DMS 273 treated with DMSO at 0.1 percent for 48 hours (cell line): Measurements from ENCODE around the gene DISP3.

Experiments
- DNase-seq: peaks from one replicate; lab custom pipeline; 2025; lab: John Stamatoyannopoulos, UW

DISP3 gene

DNA sequence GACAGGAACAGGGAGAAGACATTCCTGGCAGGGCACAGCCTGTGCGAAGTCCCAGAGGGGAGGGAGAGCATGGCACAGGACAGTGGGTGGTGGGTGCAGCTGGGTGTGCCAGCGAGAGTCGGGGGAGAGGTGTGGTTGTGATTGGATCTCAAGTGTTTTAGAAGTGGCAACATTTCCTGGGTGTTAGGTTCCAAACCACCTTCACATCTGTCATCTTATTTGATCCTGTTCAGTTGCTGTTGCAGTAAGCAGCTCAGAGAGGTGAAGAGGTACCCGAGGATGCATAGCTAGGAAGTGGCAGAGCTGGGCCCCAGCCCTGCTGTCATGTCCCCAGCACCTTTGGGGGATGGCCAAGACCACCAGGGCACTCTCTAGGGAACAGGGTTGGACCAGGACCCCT lies 22.0 kb upstream of the DISP3 start:
- DNase-seq: no peak

DNA sequence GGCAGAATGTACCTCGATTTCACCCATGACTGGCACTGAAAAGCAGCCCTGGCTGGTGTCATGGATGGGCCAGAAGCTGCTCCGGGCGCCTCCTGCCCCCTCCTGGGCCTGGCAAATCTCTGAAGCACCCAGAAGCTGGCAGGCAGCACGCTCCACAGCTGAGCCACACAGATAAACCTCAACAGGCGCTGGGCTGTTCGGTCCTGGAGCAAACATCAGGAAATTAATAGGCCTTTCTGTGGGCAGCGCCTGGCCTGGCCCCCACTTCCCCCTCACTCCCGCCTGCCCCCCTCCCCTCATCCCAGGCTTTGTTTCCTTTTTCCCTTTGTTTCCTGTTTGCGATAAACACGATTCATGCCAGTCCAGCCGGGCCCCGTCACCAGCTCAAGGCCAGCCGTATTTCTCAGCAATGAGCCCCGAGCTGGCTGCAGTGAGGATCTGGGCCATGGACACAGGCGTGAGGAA lies 20.1 kb upstream of the DISP3 start:
- DNase-seq: no peak

DNA sequence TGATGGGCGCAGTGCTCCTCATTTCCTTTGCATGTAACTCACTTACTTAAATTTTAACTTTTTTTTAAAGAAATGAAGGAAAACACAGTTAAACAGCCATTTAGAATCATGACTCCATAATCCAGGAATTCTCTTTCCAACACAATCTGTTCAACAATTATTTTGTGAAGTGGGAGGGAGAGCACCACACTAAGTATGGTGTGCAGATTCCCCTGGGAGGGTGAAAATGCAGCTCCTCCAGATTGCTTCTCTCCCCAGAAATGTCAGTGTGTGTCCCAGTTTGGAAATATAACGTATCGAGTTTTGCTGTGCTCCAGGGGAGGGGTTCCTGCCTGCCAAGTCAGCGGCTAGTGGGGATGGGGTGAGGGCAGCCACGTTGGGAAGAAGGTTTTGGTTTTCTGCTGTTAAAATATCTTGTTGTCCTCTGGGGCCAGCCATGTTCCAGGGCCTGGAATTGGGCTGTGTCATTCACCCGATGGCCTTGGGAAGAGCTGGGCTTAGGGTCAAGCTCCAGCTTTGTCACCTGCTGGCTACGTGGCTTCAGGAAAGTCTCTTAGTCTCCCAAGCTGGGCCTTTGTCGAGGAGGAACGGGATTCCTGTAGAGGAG lies 17.3 kb upstream of the DISP3 start:
- no peak for DNase-seq

DNA sequence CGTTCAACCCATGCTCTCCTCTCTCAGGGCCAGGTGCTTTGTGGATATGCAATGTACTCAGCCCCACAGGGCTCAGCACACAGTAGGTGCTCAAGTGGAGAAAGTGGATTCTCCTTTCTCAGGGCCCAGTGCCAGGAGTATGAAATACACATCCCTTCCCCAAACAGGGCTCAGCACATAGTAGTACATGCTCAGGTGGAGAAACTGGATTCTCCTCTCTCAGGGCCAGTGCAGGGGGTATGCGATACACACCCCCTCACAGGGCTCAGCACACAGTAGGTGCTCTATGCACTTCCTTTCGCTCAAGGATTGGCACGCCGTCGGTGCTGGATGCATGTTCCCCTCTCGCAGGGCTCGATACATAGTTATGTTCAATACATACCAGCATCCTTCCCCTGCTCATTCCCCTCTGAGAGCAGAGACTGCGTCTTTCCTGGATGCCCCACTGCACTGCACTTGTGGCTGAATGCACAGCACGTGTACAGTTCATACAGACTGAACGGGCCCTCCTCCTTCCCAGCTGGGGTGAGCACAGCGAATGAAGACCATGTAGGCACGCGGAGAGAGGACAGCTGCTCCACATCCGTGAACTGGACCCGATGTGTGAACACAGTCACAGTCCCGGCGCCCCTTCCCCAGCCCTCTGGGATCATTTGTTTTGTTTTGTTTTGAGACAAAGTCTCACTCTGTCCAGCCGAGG lies 16.6 kb upstream of the DISP3 start:
- DNase-seq: no peak

DNA sequence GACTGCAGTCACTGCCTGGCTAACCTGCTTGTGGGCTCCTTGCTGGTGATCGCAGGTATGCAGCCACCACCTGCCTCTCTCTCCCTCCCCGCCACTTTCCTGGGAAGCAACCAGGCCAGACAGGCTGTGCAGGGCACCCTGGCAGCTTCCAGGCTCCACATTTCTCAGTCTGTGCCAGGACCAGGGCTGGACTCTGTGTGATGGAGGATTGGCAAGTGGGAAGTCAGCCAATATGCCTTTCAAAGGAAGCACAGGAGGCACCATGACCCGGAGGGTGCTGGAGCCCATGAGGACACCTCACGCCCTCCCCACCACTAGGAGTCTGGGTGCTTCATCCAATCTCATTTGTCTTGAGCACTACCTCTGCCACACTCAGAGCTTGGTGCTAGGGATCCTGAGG lies 15.8 kb upstream of the DISP3 start:
- DNase-seq: no peak

DNA sequence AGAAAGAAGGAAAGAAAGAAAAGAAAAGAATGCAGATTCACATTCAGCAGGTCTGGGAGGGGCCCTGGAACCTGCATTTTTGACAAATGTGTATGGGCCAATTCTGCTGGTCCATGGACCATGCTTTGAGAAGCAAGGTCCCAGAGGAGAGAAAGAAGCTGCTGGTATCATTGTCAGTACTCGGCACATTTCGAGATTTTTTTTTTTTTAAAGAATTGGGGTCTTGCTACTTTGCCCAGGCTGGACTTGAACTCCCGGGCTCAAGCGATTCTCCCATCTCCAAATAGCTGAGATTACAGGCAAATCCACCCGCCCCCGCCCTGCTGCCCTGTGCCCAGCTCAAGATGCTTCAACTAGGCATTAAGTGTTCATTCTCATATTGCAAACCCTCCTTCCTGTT lies 13.6 kb upstream of the DISP3 start:
- DNase-seq: no peak

DNA sequence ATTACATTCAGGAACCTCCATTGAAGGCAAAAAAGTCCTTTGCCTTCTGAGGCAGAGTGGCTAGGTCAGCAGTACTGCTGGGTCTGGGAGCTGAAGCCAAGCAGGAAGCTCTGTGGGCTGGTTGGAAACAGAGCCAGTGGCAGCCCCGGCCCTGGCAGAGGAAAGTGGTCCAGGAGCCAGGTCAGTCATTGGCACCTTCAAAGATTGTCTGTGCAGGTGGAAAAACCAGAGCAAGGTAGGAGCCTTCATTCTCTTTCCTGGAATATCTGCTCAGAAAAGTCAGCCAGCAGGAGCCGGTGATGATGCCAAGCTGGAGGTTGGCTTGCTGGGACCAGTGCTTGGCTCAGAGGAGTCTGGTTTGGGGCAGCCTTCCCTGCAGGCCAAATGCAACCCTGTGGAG lies 12.5 kb upstream of the DISP3 start:
- no peak for DNase-seq

DNA sequence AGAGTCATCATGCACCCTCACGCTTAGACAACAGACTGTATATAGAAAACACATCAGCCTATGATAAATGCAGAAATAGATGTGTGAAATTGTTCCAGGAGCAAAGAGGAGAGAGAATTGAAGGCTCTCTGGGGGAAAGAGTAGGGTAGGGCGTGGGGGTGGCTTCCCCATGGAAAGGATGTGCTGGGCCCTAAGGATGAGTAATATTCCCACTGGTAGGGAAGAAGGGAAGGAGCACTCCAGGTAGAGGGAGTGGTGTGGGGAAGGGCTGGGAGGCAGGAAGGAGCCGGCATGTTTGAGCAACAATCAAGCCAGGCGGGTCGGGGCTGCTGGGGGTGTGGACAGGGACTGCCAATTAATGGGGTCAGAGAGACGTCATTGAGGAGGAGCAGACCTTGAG lies 10.1 kb upstream of the DISP3 start:
- no peak for DNase-seq

DNA sequence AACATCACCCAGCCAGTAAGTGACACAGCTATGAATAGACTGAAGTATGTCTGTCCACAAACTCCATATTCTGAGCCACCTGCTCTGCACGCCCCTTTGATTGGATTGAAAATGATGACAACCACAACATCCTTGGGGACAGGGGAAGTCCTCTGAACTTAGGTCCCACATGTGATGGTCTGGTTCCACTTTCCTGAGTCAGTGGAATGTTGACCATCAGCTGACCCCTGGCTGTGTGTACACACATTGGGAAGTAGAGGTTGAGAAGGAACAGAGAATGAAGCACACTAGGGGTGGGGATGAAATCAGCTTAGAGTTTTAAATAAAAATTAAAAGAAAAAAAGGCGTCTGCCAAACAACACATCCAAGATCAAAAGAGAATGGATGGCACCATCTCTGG lies 8.0 kb upstream of the DISP3 start:
- no peak for DNase-seq

DNA sequence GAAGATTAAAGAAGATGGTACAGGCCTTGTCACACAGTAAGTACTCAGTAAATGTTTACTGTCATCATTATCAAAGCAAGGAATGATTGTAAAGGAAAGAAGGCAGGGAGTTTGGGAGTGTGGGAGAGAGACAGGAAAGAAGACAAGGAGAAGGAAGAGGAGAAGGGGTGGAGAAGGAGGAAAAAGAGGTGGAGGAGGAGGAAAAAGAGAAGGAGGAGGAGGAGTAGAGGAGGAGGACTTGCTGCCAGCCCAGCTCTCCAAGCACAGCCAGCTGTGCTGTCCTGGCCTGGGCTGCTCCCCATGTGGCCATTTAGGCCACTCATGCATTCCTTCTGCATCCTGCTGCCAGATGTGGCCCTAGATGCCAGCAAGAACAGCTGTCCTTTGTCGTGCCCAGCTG lies 7.5 kb upstream of the DISP3 start:
- no peak for DNase-seq

DNA sequence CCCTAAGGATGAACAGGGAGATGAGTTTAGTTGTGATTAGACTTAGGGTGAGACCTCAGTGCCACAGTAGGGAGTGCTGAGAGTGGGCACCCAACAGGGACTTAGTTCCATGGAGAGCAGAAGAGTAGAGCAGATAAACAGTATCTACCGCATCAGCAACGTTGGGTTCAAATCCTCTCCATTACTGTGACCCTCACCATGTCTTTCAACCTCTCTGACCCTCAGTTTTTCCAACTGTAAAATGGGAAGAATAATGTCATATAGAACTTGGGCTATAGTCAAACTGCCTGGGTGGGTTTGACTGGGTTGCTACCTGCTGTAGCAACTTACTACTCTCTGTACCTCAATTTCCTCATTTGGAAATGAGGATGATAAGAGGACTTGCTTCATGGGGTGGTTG lies 6.7 kb upstream of the DISP3 start:
- DNase-seq: no peak

DNA sequence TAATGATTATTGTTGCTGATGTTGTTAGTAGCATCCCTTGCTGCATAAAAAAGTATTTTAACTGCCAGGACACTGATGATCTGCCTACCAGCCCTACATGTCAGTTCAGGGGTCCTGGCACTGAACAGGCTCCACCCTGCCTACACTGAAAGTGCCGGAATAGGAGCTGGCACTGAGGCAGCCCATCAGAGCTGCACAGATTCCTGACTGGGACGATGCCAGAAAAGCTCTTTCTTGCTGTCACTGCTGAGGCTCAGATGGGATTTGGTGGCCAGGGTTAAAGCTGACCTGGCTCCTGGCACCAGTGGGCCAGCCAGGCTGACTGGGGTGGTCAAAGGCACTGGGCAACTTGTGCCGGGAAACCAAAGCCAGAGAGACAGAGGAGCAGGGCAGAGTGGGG lies 6.2 kb upstream of the DISP3 start:
- no peak for DNase-seq

DNA sequence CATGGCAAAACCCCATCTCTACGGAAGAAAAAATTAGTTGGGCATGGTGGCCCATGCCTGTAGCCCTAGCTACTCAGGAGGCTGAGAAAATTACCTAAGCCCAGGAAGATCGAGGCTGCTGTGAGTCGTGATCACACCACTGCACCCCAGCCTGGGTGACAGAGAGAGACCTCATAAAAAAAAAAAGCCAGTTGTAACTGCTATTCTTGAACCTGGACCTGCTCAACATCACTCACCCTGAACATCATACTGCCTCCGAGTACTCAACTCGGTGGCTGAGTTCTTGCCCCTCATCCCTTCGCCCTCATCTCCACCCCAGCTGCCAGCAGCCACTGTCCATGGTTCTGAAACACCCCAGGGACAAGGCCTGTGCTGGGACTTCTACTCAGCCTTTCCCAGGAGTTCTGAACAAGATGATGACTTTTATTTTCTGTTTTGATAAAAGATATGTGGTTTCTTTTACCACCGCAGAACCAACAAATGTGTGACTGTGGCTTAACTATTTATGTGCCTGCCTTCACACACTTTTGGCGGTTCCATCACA lies 5.4 kb upstream of the DISP3 start:
- DNase-seq: no peak

DNA sequence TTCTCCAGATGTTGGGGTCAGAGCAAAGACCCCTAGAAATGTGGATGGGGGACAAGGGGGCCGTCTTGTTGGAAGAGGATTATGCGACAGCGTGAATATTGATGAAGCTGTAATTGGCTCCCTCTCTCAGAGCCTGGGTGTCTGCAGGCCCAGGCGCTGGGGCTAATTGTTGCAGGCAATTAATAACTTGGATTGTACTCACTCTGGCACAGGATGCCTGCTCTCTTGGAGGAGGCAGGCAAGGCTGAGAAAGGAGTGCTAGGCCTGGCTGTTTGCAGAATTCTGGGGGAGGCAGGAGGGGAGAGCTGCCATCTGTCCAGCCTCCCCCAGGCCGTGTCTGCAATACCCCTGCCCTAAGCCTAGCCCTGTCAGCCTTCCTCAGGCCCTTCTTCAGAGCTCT lies 4.1 kb upstream of the DISP3 start:
- no peak for DNase-seq

DNA sequence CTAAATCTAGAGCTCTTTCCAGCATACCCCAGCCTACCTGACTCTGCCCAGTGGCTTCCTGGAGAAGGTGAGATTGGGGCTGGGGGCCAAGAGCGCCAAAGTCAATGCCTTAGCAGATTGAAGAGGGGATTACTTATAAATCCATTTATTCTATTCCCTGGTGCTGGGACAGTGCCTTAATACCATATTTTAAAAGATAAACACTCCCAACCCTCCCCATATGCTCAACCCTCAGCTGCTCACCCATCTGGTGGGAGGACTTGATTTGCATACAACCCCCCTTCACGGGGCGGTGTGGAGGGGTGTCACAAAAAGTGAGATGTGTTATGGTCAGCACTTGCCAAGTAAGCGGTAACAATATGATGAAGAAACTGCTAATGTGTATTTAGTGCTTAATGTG lies 3.2 kb upstream of the DISP3 start:
- no peak for DNase-seq

DNA sequence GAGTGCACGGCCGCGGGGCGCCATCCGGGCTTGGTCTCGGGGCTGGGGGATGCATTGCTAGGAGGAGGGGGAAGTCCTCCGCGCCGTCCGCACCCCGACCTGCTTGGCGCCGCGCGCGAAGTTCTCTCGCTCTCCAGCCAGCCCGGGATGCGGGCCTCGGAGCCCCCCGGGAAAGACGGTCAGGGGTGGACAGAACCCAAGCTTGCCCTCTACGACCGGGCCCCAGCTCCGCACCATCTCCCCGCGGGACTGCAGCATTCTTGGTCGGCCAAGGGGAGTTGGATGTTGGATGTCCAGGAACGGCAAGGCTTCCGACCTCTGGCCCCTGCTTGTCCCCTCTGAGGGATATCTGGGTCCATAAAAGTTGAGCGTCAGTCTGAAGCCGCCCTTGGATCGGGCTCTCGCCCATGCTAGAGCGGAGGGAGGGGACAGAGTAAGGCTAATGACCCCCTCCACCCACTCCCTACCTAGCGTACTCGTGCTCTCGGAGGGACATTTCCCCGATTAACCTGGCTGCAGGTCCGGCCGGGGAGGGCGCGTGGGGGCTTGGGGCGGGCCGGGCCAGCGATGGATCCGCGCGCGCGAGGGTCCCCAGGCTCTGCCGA lies 522 bp downstream of the DISP3 start:
- no peak for DNase-seq

DNA sequence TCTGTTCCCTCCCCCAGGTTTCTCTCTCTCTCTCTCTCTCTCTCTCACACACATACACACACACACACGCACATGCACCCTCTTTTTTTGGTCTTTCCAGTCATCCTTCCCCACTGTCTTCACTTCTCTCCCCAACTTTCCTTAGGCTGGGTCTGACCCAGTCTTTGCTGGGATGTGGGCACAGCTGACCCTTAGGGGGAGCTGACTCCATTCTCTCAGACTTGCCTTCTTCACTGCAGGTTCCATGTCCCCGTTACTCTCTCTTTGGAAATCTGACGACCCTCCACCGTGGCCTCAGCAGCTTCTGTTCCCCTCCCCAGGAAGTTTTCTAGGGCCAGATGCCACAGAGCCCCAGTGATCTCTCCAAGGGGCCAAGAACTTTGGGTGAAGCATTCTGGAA lies 2.1 kb downstream of the DISP3 start:
- DNase-seq: no peak

DNA sequence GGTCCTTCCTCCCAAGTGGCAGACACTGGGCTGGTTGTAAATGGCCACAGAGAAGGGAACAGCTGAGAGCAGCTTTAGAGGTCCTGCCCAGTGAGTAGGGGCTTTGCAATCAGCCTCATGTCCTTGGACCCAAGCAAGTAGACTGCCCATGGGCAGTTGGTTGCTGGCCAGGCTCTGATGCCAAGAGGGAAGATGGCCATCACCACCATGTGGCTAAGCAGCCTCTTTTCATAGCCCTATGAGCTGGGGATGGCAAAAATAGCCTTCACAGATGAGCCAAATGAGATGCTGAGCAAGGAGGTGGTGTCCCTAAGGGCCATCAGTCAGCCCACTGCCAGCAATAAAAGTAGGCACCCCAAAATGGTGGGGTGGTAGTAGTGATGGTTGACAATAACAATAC lies 3.2 kb downstream of the DISP3 start:
- DNase-seq: no peak

DNA sequence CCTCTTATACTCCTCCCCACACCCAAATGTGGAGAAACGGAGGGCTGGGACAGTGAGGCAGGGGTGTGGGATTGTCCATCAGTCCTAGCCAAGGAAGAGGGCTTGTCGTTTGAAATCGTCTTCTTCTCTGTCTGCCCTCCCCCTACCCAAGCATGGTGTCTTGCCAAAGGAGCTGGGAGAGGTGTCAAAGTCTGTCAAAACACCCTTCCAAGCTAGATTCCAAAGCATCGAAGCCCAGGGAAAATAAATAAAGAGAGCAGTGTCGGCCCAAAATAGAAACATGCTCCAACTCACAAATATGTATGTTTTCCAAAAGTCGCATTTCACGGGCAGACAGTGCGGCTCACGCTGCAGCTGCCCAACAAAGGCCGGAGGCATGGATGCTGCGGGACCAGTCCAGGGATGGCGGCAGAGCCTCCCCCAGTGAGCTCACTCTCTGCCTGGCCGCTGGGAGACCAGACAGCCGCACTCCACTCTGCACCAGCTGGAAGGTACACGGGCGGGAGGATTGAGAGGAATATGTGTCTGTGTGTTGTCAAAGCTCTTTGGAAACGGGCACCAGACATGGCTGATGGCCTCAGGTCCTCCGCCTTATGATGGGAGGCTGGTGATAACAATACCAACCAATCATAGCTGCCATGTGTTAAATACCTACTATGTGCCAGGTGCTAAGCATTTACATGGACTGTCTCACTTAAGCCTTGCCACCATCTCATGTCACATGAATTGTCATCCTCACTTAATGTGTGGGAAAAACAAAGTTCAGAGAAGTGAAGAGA lies 3.9 kb downstream of the DISP3 start:
- DNase-seq: no peak

DNA sequence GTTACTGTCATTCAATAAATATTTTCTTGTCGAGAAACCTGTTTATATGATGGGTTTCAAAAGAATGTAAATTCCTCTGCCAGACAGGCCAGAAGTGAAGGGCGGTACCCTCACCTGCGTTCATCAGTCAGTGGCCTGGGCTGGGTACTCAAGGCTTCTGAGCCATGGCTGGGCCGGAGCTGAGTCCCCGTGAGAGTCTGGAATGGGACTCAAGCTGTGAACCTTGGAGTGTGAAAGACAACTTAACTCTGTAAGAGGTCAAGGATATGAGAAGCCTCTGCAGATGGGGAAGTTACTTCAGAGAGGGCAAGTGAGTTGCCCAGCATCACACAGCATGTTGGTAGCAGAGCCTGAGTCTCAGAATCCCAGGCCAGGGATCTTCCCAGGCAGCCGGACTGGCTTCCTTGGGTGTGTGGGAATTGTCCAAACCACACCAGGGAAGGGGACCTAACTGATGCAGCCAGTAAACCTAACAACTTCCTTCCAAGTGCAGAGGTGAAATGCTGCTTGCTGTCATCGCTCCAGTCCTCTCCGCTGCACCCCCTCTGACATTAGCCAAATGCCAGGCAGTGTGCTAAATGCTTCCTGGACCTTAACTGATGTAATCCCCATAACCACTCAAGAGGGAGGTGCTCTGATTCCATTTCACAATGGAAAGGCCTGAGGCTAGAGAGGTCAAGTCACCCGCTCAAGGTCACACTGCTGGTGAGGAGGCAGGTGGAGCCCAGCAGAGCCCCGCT lies 4.8 kb downstream of the DISP3 start:
- no peak for DNase-seq

DNA sequence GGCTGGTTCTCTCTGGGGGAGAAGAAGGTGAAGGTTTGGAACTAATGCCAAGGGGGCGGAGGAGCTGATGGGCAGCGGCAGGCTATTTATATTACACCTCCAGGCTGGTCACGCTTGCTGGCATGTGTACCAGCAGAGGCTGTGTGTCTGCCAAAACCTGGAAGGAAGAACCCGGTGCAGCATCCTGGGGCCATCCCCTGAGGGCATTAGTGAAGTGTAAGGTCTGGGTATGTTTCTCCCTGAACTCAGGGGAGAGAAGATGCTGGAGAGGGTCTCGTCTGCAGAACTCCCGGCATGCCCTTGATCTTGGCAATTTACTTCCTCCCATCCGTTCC lies 5.3 kb downstream of the DISP3 start:
- no peak for DNase-seq

DNA sequence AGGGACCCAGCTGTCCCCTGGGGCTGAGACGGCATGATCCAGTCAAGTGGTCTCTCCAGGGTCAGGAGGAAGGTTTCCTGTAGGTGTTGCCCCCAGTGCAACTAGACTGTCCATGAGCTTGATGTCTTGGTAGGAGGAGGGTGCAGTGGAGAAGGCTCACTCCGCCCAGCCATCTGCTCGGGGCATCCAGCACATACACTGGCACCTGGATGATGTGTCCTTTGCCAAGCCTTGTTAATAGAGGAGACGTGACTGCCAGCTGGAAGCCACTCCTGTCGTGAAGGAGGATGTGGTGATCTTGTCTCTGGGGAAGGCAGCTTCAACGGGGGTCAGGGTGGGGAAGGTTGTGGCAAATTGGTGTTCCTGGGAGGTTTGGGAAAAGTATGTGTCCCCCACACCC lies 6.2 kb downstream of the DISP3 start:
- DNase-seq: peak; percentile 11
